Sigmoid colon (tissue), 7 donors: Measurements from ENCODE around the gene DEFB132. TPM values are rescaled to one million over a fixed set of nuclear protein-coding genes. Genes with fewer than 3 reads are reported as not detected.

Source experiments
- DNase-seq: peaks from one replicate; pipeline ENCODE4 v3.0.0-alpha.2; 2019
- H3K27ac ChIP-seq, 4 donors: fragments of 200-600 bp; sonication (generic); one replicate each; pipeline ENCODE4 v1.5.1; 2016 to 2019; ENCODE audit warnings: mild to moderate bottlenecking in 1 of 4
- H3K27me3 ChIP-seq, 3 donors: fragments of 200-600 bp; sonication (generic); one replicate each; pipeline ENCODE4 v1.5.1; 2019; ENCODE audit warnings: mild to moderate bottlenecking in 1 of 3
- H3K36me3 ChIP-seq, 4 donors: fragments of 200-600 bp; sonication (generic); one replicate each; pipeline ENCODE4 v1.5.1; 2016 to 2019
- H3K4me1 ChIP-seq, 4 donors: fragments of 200-600 bp; sonication (generic); one replicate each; pipeline ENCODE4 v1.5.1; 2017 to 2019
- H3K4me3 ChIP-seq, 4 donors: fragments of 200-600 bp; sonication (generic); one replicate each; pipeline ENCODE4 v1.5.1; 2017 to 2019; ENCODE audit warnings: mild to moderate bottlenecking in 2 of 4, moderate library complexity in 1 of 4
- H3K9me3 ChIP-seq, 4 donors: fragments of 200-600 bp in 3 of 4; sonication (generic) in 3 of 4; one replicate each; pipeline versions ENCODE4 v1.5.1 to v1.6.1; 2013 to 2019
- EP300 ChIP-seq, 4 donors: sonication (generic); formaldehyde crosslinking; IDR thresholded peaks; one replicate each; pipeline ENCODE4 v1.6.1; 2017; ENCODE audit warnings: antibody characterized with exemption in 4 of 4
- POLR2A ChIP-seq, 2 donors: fragments of 450-650 bp; IDR thresholded peaks; one replicate each; pipeline ENCODE4 v1.6.1; 2016; ENCODE audit warnings: antibody characterized with exemption in 2 of 2, mild to moderate bottlenecking in 2 of 2, moderate library complexity in 2 of 2
- POLR2AphosphoS5 ChIP-seq, 4 donors: sonication (generic); formaldehyde crosslinking; IDR thresholded peaks; one replicate each; pipeline ENCODE4 v1.6.1; 2017; ENCODE audit warnings: antibody characterized with exemption in 4 of 4
- WGBS, 2 donors: extraction: QIAGEN DNeasy Blood & Tissue Kit; methylation state at CpG; one replicate each; pipeline ENCODE4 v1.1.7; 2013; 5-methylcytosine and 5-hydroxymethylcytosine counted together
- intact Hi-C: fragments of 100-400 bp; cut with DNase I; formaldehyde crosslinking; loops from one replicate; pipeline ENCODE4 v1.15.1; 2023
- polyA plus RNA-seq, 3 donors: library from polyadenylated mRNA; stranded (reverse); fragments of 200-250 nt; gene quantifications; one replicate each; pipeline ENCODE4 v1.2.3, GENCODE V29; 2013
- total RNA-seq, 4 donors: library from RNA; depleted of rRNA; stranded (reverse); fragments of >200 nt; gene quantifications; one replicate each; pipeline ENCODE4 v1.1.0, GENCODE V29; 2016
- TF ChIP-seq, protein P1 (sequence below), 4 experiments: fragments of 450-650 bp in 3 of 4; fragments of 200-600 bp in 1 of 4; IDR thresholded peaks; one replicate each; pipeline ENCODE4 v1.5.1; 2016 to 2019; ENCODE audit warnings: antibody characterized with exemption in 4 of 4, mild to moderate bottlenecking in 3 of 4, moderate library complexity in 2 of 4
- donor health status: healthy with polysubstance abuse.
- donor health status: Bipolar disorder and iron deficiency.
- donor health status: healthy.

DEFB132 gene
- total and polyA plus RNA-seq, 7 donors, result 0.06 TPM; not detected in 6

- WGBS, 2 donors, result 0% methylated on average over 43 of the region's 43 CpGs
- peak; percentile 95 for DNase-seq
- H3K36me3 ChIP-seq, result no peaks in the 10 kb centered on the region
- peak within 1 kb of the TSS; percentile 80 to 87 (median 86) for H3K27ac ChIP-seq
- peaks cover 0 to 18% (median 10%) of the 10 kb centered on the region in 4 donors for H3K4me1 ChIP-seq
- no peaks in the 10 kb centered on the region for H3K27me3 ChIP-seq
- H3K9me3 ChIP-seq, result no peaks in the 10 kb centered on the region
- TF ChIP-seq, protein P1, sequence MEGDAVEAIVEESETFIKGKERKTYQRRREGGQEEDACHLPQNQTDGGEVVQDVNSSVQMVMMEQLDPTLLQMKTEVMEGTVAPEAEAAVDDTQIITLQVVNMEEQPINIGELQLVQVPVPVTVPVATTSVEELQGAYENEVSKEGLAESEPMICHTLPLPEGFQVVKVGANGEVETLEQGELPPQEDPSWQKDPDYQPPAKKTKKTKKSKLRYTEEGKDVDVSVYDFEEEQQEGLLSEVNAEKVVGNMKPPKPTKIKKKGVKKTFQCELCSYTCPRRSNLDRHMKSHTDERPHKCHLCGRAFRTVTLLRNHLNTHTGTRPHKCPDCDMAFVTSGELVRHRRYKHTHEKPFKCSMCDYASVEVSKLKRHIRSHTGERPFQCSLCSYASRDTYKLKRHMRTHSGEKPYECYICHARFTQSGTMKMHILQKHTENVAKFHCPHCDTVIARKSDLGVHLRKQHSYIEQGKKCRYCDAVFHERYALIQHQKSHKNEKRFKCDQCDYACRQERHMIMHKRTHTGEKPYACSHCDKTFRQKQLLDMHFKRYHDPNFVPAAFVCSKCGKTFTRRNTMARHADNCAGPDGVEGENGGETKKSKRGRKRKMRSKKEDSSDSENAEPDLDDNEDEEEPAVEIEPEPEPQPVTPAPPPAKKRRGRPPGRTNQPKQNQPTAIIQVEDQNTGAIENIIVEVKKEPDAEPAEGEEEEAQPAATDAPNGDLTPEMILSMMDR (IDR thresholded peaks at IDR 0.05), result peak in 3 of 4 experiments; percentile 23 to 57 (median 42)
- TF ChIP-seq POLR2A (IDR thresholded peaks at IDR 0.05), result no peak
- peak in 2 of 4 donors; percentile 9 to 50 for TF ChIP-seq POLR2AphosphoS5 (IDR thresholded peaks at IDR 0.05)
- TF ChIP-seq EP300 (IDR thresholded peaks at IDR 0.05), result no peak
- intact Hi-C loops, result loop anchor here (1.0 kb wide), 1 partner anchor 37 kb away; no protein-coding TSS in a partner anchor
- H3K4me3 ChIP-seq, result peak within 1 kb of the TSS; percentile 48 to 72 (median 62)
Observed at GRCh38 chr20:290084-290831, 32.7 kb downstream of the DEFB132 start, which contains the start of gene C20orf96. TSS of gene C20orf96 (minus strand) at chr20:290750. CDS start at chr20:290610, 140 bp downstream.

GRCh38 chr20:294602-295001 lies 37.1 kb downstream of the DEFB132 start:
- Histone ChIP-seq H3K27ac (no peak overlapping the region), H3K4me3 (no peak overlapping the region), H3K27me3 (no peaks in the 10 kb centered on the region), H3K9me3 (no peaks in the 10 kb centered on the region), H3K36me3 (no peaks in the 10 kb centered on the region), H3K4me1 (peaks cover 0 to 32% (median 29%) of the 10 kb centered on the region in 4 donors)
- intact Hi-C loops, result no loop called here
- no peak for DNase-seq
- TF ChIP-seq, protein P1 (IDR thresholded peaks at IDR 0.05), result no peak
- no peak for TF ChIP-seq EP300 (IDR thresholded peaks at IDR 0.05)
- TF ChIP-seq POLR2A (IDR thresholded peaks at IDR 0.05), result no peak
- no peak for TF ChIP-seq POLR2AphosphoS5 (IDR thresholded peaks at IDR 0.05)
- 90 to 92% methylated on average over 5 of the region's 5 CpGs for WGBS, 2 donors

DNA sequence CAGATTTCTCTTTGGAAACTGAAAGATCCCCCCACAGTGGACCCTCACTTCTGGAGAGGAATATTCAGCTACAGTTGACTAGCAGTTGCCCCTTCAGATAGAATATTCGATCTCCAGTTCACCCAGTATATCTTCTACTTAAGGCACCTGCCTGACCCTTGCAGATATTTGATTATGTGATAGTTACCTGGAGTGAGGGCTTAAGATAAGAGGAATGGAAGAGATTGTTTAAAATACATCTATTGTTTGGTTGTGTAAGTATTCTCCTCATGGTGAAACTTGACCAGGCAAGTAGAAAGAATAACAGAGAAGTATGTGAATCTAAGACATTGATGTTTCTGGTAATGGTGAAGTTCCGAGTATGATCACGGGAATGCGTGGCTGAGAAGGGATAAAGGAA lies 38.3 kb downstream of the DEFB132 start:
- H3K36me3 ChIP-seq, result no peaks in the 10 kb centered on the region
- H3K4me1 ChIP-seq, result peaks cover 0 to 39% (median 36%) of the 10 kb centered on the region in 4 donors
- H3K9me3 ChIP-seq, result no peaks in the 10 kb centered on the region
- H3K27me3 ChIP-seq, result no peaks in the 10 kb centered on the region
- intact Hi-C loops, result no loop called here
- H3K4me3 ChIP-seq, result no peak overlapping the region
- no peak overlapping the region for H3K27ac ChIP-seq
- DNase-seq, result no peak
- TF ChIP-seq EP300 (IDR thresholded peaks at IDR 0.05), result no peak
- no peak for TF ChIP-seq POLR2A (IDR thresholded peaks at IDR 0.05)
- no peak for TF ChIP-seq POLR2AphosphoS5 (IDR thresholded peaks at IDR 0.05)
- TF ChIP-seq, protein P1 (IDR thresholded peaks at IDR 0.05), result no peak
- 93 to 95% methylated on average over 4 of the region's 4 CpGs for WGBS, 2 donors

- TF ChIP-seq POLR2AphosphoS5 (IDR thresholded peaks at IDR 0.05), result peak; percentile 56 to 87 (median 79)
- TF ChIP-seq POLR2A (IDR thresholded peaks at IDR 0.05), result peak in 1 of 2 donors; percentile 17
- TF ChIP-seq EP300 (IDR thresholded peaks at IDR 0.05), result peak in 2 of 4 donors; percentile 11 to 35
- TF ChIP-seq, protein P1 (IDR thresholded peaks at IDR 0.05), result no peak
- Histone ChIP-seq H3K27ac (peak within 1 kb of the TSS; percentile 94 to 98 (median 97)), H3K9me3 (no peaks in the 10 kb centered on the region), H3K36me3 (no peaks in the 10 kb centered on the region), H3K4me3 (peak within 1 kb of the TSS; percentile 73 to 95 (median 80)), H3K27me3 (no peaks in the 10 kb centered on the region), H3K4me1 (peaks cover 0 to 45% (median 43%) of the 10 kb centered on the region in 4 donors)
- intact Hi-C loops, result no loop called here
- WGBS, 2 donors, result 0 to 1% methylated on average over 99 of the region's 99 CpGs
- peak; percentile 96 for DNase-seq
Observed at GRCh38 chr20:297098-297924, 39.8 kb downstream of the DEFB132 start, which contains the start of gene ZCCHC3. TSS of gene ZCCHC3 (plus strand) at chr20:297570. CDS start at chr20:297587, 17 bp downstream.
